Natural killer cell (primary cell): ENCODE results near the gene PLEKHD1. TPM values are rescaled to one million over a fixed set of nuclear protein-coding genes. Genes with fewer than 3 reads are reported as not detected.
A peak's percentile ranks its signal among the peaks of the same experiment; 100 is the strongest.

ENCODE experiments used
- ATAC-seq, 3 donors: fragments of 150-1000 bp in 2 of 3; fragments of 200-7000 bp in 1 of 3; cut with Tn5 transposase; 1 replicate in 1 of 3; 2 replicates in 2 of 3; pipeline ENCODE4 v1.10.0; 2021; ENCODE audit warnings: mild to moderate bottlenecking in 2 of 3, moderate library complexity in 2 of 3
- DNase-seq, 2 donors: peaks; one replicate each; pipeline versions ENCODE4 v3.0.0 to v3.0.0-alpha.2; 2013 to 2021; ENCODE audit warnings: mixed read lengths in 1 of 2
- H3K27ac ChIP-seq: one replicate; pipeline ENCODE4 v1.5.1; 2013; ENCODE audit warnings: mild to moderate bottlenecking, low read length
- H3K27me3 ChIP-seq: one replicate; pipeline ENCODE4 v1.6.1; 2013; ENCODE audit warnings: low read length; ENCODE audit not compliant: control insufficient read depth, insufficient read depth
- H3K36me3 ChIP-seq: one replicate; pipeline ENCODE4 v1.6.1; 2013; ENCODE audit warnings: low read length; ENCODE audit not compliant: control insufficient read depth, insufficient read depth
- H3K4me1 ChIP-seq: one replicate; pipeline ENCODE4 v1.6.1; 2013; ENCODE audit warnings: low read length; ENCODE audit not compliant: control insufficient read depth, insufficient read depth
- H3K4me3 ChIP-seq: one replicate; pipeline ENCODE4 v1.5.1; 2013; ENCODE audit warnings: low read length
- H3K9me3 ChIP-seq: one replicate; pipeline ENCODE4 v1.6.1; 2013; ENCODE audit warnings: low read length; ENCODE audit not compliant: control insufficient read depth, insufficient read depth
- H3K27ac Mint-ChIP-seq, 2 donors: one replicate each; pipeline ENCODE4 v1.8.0; 2022; ENCODE audit warnings: mild to moderate bottlenecking in 2 of 2, mixed read lengths in 2 of 2, moderate library complexity in 1 of 2
- H3K27me3 Mint-ChIP-seq, 2 donors: one replicate each; pipeline ENCODE4 v1.8.0; 2022; ENCODE audit warnings: low read depth in 2 of 2, mixed read lengths in 2 of 2
- H3K36me3 Mint-ChIP-seq: one replicate; pipeline ENCODE4 v1.8.0; 2022; ENCODE audit warnings: mixed read lengths
- H3K4me1 Mint-ChIP-seq, 2 donors: one replicate each; pipeline ENCODE4 v1.8.0; 2022; ENCODE audit warnings: mixed read lengths in 2 of 2
- H3K4me3 Mint-ChIP-seq: one replicate; pipeline ENCODE4 v1.8.0; 2022; ENCODE audit warnings: mild to moderate bottlenecking, moderate library complexity, mixed read lengths
- H3K9me3 Mint-ChIP-seq, 2 donors: one replicate each; pipeline ENCODE4 v1.8.0; 2022; ENCODE audit warnings: mixed read lengths in 2 of 2
- WGBS: methylation state at CpG from one replicate; pipeline ENCODE4 v1.1.7; 2013; ENCODE audit warnings: missing lambda C conversion rate; ENCODE audit not compliant: insufficient coverage; 5-methylcytosine and 5-hydroxymethylcytosine counted together
- intact Hi-C: fragments of 100-400 bp; cut with micrococcal nuclease; formaldehyde crosslinking; loops from one replicate; pipeline ENCODE4 v1.14.2; 2022
- total RNA-seq, 4 donors: library from RNA; stranded (reverse); fragments of 120-200 nt in 1 of 4; gene quantifications; one replicate each; pipeline versions ENCODE4 v1.2.3 to v1.2.4, GENCODE V29; 2013 to 2022
- TF ChIP-seq, protein P1 (sequence below): fragments of 200-600 bp; IDR thresholded peaks from one replicate; pipeline ENCODE4 v1.8.0; 2022; ENCODE audit warnings: antibody characterized with exemption

The PLEKHD1 gene
- total RNA-seq, 3 donors from 2014 or later (not counting 1 experiment from before 2014, with no cell fraction given) = 0.78 to 1.0 (median 0.93) TPM

DNA sequence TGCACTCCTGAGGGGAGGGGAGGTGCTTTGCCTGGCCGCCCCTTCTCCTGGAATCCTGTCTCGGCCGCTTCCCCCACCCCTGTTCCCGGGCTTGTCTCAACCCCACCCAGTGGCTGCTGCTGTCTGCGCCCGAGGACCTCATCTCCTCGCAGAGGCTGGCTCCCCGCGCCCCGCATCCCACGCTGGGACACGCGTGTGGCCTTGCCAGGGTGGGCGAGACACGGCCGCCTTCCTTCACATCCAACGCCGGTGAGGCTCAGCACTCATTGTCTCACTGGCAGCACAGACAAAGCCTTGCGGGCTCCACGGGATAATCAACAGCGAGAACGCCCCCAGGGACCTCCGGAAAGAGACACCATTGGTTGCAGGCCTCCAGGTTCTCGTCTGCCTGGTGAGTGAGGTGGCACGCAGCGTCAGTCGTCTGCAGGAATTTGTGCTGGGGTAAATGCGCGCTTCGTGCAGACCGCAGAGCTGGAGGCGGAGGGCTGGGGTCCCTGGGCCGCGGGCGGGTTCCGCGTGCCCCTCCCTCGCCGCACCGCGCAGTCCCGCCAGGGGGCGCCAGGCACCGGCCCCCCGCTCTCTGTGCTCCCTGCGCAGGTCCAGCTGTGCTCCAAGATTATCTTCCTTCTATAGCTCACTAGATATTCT lies 63.3 kb downstream of the PLEKHD1 start:
- TF ChIP-seq, protein P1, sequence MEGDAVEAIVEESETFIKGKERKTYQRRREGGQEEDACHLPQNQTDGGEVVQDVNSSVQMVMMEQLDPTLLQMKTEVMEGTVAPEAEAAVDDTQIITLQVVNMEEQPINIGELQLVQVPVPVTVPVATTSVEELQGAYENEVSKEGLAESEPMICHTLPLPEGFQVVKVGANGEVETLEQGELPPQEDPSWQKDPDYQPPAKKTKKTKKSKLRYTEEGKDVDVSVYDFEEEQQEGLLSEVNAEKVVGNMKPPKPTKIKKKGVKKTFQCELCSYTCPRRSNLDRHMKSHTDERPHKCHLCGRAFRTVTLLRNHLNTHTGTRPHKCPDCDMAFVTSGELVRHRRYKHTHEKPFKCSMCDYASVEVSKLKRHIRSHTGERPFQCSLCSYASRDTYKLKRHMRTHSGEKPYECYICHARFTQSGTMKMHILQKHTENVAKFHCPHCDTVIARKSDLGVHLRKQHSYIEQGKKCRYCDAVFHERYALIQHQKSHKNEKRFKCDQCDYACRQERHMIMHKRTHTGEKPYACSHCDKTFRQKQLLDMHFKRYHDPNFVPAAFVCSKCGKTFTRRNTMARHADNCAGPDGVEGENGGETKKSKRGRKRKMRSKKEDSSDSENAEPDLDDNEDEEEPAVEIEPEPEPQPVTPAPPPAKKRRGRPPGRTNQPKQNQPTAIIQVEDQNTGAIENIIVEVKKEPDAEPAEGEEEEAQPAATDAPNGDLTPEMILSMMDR = peak; percentile 46

DNA sequence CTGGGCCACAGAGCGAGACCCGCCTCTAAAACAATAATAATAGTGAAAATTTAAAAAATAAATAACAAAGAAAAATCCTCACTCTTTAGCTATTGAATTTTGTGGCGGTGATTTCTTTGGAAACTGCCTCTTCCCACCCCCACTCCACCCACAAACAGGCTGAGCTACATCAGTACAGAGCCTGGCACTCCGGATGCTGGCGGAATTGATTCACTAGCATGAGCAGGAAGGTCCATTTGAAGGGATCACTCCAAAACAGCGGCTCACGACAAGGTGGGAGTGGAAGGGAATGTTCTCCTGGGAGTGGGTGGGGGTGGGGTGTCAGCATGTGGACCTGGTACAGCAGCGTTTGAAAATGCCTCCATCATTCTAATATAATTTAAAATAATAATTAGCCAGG lies 64.0 kb downstream of the PLEKHD1 start:
- H3K27me3 Mint-ChIP-seq = peaks cover 38 to 50% of the 10 kb centered on the region in 2 donors
- ATAC-seq = no peak
- H3K36me3 ChIP-seq = no peaks in the 10 kb centered on the region

More for the DNA sequence above, 63.3 kb downstream of the PLEKHD1 start:
- H3K9me3 Mint-ChIP-seq = no peaks in the 10 kb centered on the region
- WGBS = 21% methylated on average over 45 of the region's 46 CpGs
- peak in 1 of 3 donors; percentile 66 for ATAC-seq
- peaks cover 38 to 49% of the 10 kb centered on the region in 2 donors for H3K27me3 Mint-ChIP-seq
- H3K27ac ChIP-seq = no peak overlapping the region
- DNase-seq = peak in 1 of 2 donors; percentile 32
- H3K27ac Mint-ChIP-seq = no peak overlapping the region
- H3K27me3 ChIP-seq = peaks cover 2% of the 10 kb centered on the region
- no peaks in the 10 kb centered on the region for H3K9me3 ChIP-seq
- no peak overlapping the region for H3K4me3 ChIP-seq
- peaks cover 14% of the 10 kb centered on the region in 2 donors for H3K4me1 Mint-ChIP-seq
- H3K4me3 Mint-ChIP-seq = no peak overlapping the region
- no peaks in the 10 kb centered on the region for H3K36me3 Mint-ChIP-seq
- intact Hi-C loops = no loop called here
- no peaks in the 10 kb centered on the region for H3K36me3 ChIP-seq
- H3K4me1 ChIP-seq = peaks cover 3% of the 10 kb centered on the region

DNA sequence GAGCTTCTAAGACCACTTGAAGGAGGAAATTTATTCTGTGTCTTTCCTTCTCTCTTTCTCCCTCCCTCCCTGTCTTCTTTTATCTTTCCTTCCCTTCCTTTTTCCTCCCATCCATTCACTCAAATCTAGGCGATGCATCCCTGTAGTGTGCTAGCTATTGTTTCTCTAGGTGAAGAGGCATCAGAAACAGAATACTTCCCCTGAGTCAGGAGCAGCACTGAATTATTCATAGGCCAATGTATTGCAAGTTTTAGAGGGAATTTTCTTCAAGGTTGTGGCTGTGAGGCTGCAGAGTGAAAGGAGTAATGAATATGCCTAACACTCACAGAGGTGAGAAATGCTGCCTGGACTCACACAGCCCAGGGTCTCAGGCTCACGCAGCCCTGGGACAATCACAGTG lies 67.0 kb downstream of the PLEKHD1 start:
- 77% methylated on average over 2 of the region's 2 CpGs for WGBS
- Mint-ChIP-seq H3K27ac (no peak overlapping the region), H3K4me3 (no peak overlapping the region), H3K4me1 (no peaks in the 10 kb centered on the region), H3K9me3 (no peaks in the 10 kb centered on the region), H3K27me3 (peaks cover 28 to 40% of the 10 kb centered on the region in 2 donors), H3K36me3 (no peaks in the 10 kb centered on the region)
- Histone ChIP-seq H3K27me3 (peaks cover 2% of the 10 kb centered on the region), H3K9me3 (no peaks in the 10 kb centered on the region), H3K4me1 (peaks cover 3% of the 10 kb centered on the region), H3K27ac (no peak overlapping the region), H3K4me3 (no peak overlapping the region), H3K36me3 (no peaks in the 10 kb centered on the region)
- DNase-seq (no peak), ATAC-seq (no peak)
- intact Hi-C loops = no loop called here
- TF ChIP-seq, protein P1 = no peak

More for the DNA sequence above, 64.0 kb downstream of the PLEKHD1 start:
- no peaks in the 10 kb centered on the region for H3K9me3 ChIP-seq
- WGBS = 95% methylated on average over 3 of the region's 8 CpGs
- no peaks in the 10 kb centered on the region for H3K9me3 Mint-ChIP-seq
- peaks cover 2% of the 10 kb centered on the region for H3K27me3 ChIP-seq
- no peak for DNase-seq
- peaks cover 3% of the 10 kb centered on the region for H3K4me1 ChIP-seq
- intact Hi-C loops = no loop called here
- no peak overlapping the region for H3K27ac ChIP-seq
- peaks cover 10 to 11% of the 10 kb centered on the region in 2 donors for H3K4me1 Mint-ChIP-seq
- no peak overlapping the region for H3K4me3 Mint-ChIP-seq
- H3K4me3 ChIP-seq = no peak overlapping the region
- no peak overlapping the region for H3K27ac Mint-ChIP-seq
- TF ChIP-seq, protein P1 = no peak
- H3K36me3 Mint-ChIP-seq = no peaks in the 10 kb centered on the region

DNA sequence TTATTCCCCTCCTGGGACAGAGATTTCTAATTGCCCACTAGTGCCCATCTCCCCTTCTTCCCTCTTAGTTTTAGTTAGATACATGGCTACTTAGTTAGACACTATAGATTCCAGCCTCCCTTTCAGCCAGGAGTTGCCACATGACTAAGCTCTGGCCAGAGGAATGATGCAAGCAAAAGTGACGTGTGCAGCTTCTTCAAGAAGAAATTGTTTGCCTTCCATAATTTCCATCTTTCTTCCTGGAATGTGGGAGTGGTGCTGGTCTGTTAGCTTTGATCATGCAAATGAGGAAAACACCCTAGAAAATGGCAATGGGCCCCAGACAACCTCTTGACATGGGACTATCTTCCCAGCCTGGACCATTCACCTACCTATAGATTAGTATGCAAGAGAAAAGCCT lies 68.7 kb downstream of the PLEKHD1 start:
- H3K4me3 Mint-ChIP-seq = no peak overlapping the region

More for the DNA sequence above, 68.7 kb downstream of the PLEKHD1 start:
- H3K36me3 ChIP-seq = no peaks in the 10 kb centered on the region
- TF ChIP-seq, protein P1 = no peak
- Mint-ChIP-seq H3K4me1 (no peaks in the 10 kb centered on the region), H3K9me3 (no peaks in the 10 kb centered on the region), H3K27ac (no peak overlapping the region), H3K36me3 (no peaks in the 10 kb centered on the region), H3K27me3 (peaks cover 19 to 36% of the 10 kb centered on the region in 2 donors)
- H3K27ac ChIP-seq = no peak overlapping the region
- intact Hi-C loops = no loop called here
- H3K27me3 ChIP-seq = peaks cover 2% of the 10 kb centered on the region
- H3K4me3 ChIP-seq = no peak overlapping the region
- H3K4me1 ChIP-seq = no peaks in the 10 kb centered on the region
- WGBS = 75% methylated on average over 1 of the region's 1 CpG
- no peaks in the 10 kb centered on the region for H3K9me3 ChIP-seq
- DNase-seq = no peak
- no peak for ATAC-seq
